NT2/D1 (cell line): ENCODE data around the gene GRAMD2B.

Experiments
- SUZ12 ChIP-seq: IDR thresholded peaks from 2 replicates; pipeline ENCODE4 v1.6.1; 2011; ENCODE audit not compliant: insufficient read length, insufficient read depth; ENCODE audit errors: extremely low read depth
- YY1 ChIP-seq: IDR thresholded peaks from 2 replicates; pipeline ENCODE4 v1.6.1; 2011; ENCODE audit not compliant: insufficient read length, insufficient read depth
- ZNF274 ChIP-seq: IDR thresholded peaks from 2 replicates; pipeline ENCODE4 v1.6.1; 2011; ENCODE audit warnings: mild to moderate bottlenecking, low read depth, low read length

DNA sequence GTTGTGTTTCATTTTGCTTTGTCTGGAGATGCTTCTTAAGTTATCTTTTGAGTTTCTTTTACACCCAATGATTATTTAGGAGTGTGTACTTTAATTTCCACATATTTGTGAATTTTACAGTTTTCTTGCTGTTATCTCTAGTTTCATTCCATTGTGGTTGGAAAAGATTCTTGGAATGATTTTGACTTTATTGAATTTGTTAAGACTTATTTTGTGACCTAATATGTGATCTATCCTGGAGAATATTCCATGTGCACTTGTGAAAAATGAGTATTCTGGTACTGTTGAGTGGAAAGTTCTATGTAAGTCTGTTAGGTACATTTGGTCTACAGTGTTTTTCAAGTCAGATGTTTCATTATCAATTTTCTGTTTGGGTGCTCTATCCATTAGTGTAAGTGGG lies 24.4 kb upstream of the GRAMD2B start:
- TF ChIP-seq ZNF274 (no peak), YY1 (no peak), SUZ12 (no peak)
